ENCODE measurements around the gene TBC1D22B.

Gene TBC1D22B

DNA sequence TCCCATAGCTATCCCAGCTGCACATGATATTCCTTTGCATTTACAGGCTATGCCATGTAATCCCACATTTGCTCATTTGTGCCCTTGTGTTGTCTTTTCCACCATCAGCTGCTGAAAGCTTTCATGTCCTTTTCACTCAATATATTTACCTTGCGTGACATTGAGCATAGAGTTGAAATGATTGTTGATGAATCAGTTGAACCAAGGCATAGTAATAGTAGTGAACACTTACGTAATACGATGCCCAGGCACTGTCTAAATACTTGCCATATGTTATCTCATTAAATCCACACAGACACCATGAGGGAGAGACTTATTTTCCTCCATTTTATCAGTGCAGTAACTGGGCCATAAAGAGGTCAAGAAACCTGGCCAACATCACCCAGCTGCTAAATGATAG is 109.3 kb downstream of the TBC1D22B start:
- ChIA-PET CTCF (interaction anchor here (0.6 to 3.1 kb wide), 9 partner anchors 11 to 1041 kb away, joined by 3 to 22 read pairs (median 4); no protein-coding TSS in a partner anchor), POLR2A (no interaction called here)
- H3K4me3 ChIP-seq (ENCODE audit: low read depth, low read length): no peak overlapping the region
- H3K4me1 ChIP-seq (ENCODE audit: control insufficient read depth, insufficient read depth, low read length): peaks cover 10% of the 10 kb centered on the region
- peaks cover 18 to 77% of the 10 kb centered on the region in 2 experiments for H3K36me3 ChIP-seq (ENCODE audit: control insufficient read depth in 2 of 2, insufficient read depth in 1 of 2, low read length in 2 of 2)
- TF ChIP-seq, protein P1, sequence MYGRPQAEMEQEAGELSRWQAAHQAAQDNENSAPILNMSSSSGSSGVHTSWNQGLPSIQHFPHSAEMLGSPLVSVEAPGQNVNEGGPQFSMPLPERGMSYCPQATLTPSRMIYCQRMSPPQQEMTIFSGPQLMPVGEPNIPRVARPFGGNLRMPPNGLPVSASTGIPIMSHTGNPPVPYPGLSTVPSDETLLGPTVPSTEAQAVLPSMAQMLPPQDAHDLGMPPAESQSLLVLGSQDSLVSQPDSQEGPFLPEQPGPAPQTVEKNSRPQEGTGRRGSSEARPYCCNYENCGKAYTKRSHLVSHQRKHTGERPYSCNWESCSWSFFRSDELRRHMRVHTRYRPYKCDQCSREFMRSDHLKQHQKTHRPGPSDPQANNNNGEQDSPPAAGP (tag by site-specific recombination; IDR thresholded peaks at IDR 0.05): no peak
- TF ChIP-seq ZBTB17 (tag by site-specific recombination; IDR thresholded peaks at IDR 0.05) (no peak), KLF1 (tag by site-specific recombination; IDR thresholded peaks at IDR 0.05) (no peak), FEZF1 (tag by site-specific recombination; IDR thresholded peaks at IDR 0.05) (peak; percentile 26; the same call in 1 of the 2 replicates), PRDM1 (tag by site-specific recombination; IDR thresholded peaks at IDR 0.05) (no peak), ZNF513 (tag by site-specific recombination; IDR thresholded peaks at IDR 0.05) (no peak), SP2 (tag by site-specific recombination; IDR thresholded peaks at IDR 0.05) (no peak)
- no peaks in the 10 kb centered on the region for H3K9me3 ChIP-seq (ENCODE audit: control insufficient read depth, insufficient read depth, low read depth, low read length)
- no peak overlapping the region for H3K27ac ChIP-seq (ENCODE audit: extremely low read depth, low read depth, low read length)

DNA sequence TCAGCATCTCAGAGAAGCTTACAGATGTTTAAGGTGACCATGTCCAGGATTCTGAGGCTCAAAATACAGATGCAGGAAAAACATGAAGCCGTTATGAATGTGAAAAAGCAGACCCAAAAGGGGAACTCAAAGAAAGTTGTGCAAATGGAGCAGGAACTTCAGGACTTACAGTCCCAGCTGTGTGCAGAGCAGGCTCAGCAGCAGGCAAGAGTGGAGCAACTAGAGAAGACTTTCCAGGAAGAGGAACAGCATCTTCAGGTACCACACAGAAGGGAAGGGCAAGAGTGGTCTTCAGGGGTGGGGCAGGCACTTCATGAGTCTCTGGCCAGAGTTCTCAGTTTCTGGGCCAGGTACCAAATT is 111.4 kb downstream of the TBC1D22B start:
- Histone ChIP-seq H3K9me3 (ENCODE audit: control insufficient read depth, insufficient read depth, low read depth, low read length) (no peaks in the 10 kb centered on the region), H3K27ac (ENCODE audit: extremely low read depth, low read depth, low read length) (no peak overlapping the region), H3K36me3 (ENCODE audit: control insufficient read depth in 2 of 2, insufficient read depth in 1 of 2, low read length in 2 of 2) (peaks cover 26 to 76% of the 10 kb centered on the region in 2 experiments), H3K4me1 (ENCODE audit: control insufficient read depth, insufficient read depth, low read length) (no peaks in the 10 kb centered on the region; the same call in 1 of the 2 replicates), H3K4me3 (ENCODE audit: low read depth, low read length) (no peak overlapping the region)
- CTCF ChIA-PET: interaction anchor here (1.2 to 1.3 kb wide), 2 partner anchors 8 to 13 kb away, joined by 4 to 7 read pairs; no protein-coding TSS in a partner anchor
- POLR2A ChIA-PET: no interaction called here
- no peak for TF ChIP-seq ZNF621 (tag by site-specific recombination; IDR thresholded peaks at IDR 0.05)
- no peak for TF ChIP-seq ZBTB48 (tag by site-specific recombination; IDR thresholded peaks at IDR 0.05)
- no peak for TF ChIP-seq ZNF10 (tag by site-specific recombination; IDR thresholded peaks at IDR 0.05)
- TF ChIP-seq ZFP41 (tag by site-specific recombination; IDR thresholded peaks at IDR 0.05; ENCODE audit: borderline replicate concordance): no peak
- TF ChIP-seq ZNF2 (tag by site-specific recombination; IDR thresholded peaks at IDR 0.05): no peak
- no peak for TF ChIP-seq ZNF138 (tag by site-specific recombination; IDR thresholded peaks at IDR 0.05; ENCODE audit: borderline replicate concordance)
- TF ChIP-seq OSR2 (tag by site-specific recombination; IDR thresholded peaks at IDR 0.05): no peak
- no peak for TF ChIP-seq ZNF48 (tag by site-specific recombination; IDR thresholded peaks at IDR 0.05)
- no peak for TF ChIP-seq ZNF133 (tag by site-specific recombination; IDR thresholded peaks at IDR 0.05)
- no peak for TF ChIP-seq ZNF768 (tag by site-specific recombination; IDR thresholded peaks at IDR 0.05)
- TF ChIP-seq ZNF677 (tag by site-specific recombination; IDR thresholded peaks at IDR 0.05): no peak
- no peak for TF ChIP-seq ZNF416 (tag by site-specific recombination; IDR thresholded peaks at IDR 0.05)

DNA sequence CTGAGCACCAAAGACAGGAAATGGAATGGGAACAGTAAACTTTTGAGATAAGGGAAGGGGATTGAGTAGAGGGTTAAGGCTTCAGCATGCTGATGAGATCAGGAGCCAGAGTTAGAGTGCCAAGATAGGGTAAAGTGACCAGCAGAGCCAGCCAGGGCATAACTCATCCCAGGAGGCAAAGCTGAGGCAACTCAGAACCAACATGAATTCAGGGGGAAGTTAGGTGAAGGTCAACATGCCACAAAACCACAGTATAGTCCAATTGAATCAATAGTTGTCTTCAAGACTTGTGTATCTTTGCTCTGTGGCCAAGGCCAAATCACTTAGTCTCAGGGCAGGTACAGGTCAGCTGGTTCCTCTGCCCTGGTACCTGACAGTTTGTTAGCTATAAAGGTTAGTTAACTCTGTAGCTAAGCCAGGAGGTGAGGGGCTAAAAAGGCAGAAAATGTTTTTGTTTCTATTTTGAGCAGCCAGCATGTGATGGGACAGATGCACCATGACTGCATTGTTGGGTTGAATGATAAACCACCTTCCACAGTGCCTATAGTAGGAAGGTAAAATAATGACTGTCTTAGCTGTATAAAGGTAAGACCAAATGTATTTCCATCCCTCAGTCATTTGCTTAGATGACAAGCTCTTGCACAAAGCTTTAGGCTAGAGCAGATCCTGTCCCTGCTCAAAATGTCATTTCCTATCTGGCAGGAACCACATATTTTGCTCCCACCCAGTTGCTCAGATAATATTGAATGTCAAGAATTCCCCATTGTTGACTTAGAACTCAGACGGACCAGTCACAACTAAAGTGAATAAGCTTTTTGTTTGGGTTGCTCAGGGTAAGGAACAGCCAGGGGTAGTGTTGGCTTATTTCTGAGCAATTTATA is 112.0 kb downstream of the TBC1D22B start:
- no peaks in the 10 kb centered on the region for H3K9me3 ChIP-seq (ENCODE audit: control insufficient read depth, insufficient read depth, low read depth, low read length)
- H3K36me3 ChIP-seq (ENCODE audit: control insufficient read depth in 2 of 2, insufficient read depth in 1 of 2, low read length in 2 of 2): peaks cover 26 to 77% of the 10 kb centered on the region in 2 experiments
- TF ChIP-seq, protein P2, sequence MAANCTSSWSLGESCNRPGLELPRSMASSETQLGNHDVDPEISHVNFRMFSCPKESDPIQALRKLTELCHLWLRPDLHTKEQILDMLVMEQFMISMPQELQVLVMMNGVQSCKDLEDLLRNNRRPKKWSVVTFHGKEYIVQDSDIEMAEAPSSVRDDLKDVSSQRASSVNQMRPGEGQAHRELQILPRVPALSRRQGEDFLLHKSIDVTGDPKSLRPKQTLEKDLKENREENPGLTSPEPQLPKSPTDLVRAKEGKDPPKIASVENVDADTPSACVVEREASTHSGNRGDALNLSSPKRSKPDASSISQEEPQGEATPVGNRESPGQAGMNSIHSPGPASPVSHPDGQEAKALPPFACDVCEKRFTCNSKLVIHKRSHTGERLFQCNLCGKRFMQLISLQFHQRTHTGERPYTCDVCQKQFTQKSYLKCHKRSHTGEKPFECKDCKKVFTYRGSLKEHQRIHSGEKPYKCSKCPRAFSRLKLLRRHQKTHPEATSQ (tag by site-specific recombination; IDR thresholded peaks at IDR 0.05): no peak
- no peak for TF ChIP-seq GLI2 (tag by site-specific recombination; IDR thresholded peaks at IDR 0.05; ENCODE audit: borderline replicate concordance, low read depth)
- no peak for TF ChIP-seq ZNF155 (tag by site-specific recombination; IDR thresholded peaks at IDR 0.05)
- TF ChIP-seq YY2 (tag by site-specific recombination; IDR thresholded peaks at IDR 0.05): no peak
- TF ChIP-seq, protein P3, sequence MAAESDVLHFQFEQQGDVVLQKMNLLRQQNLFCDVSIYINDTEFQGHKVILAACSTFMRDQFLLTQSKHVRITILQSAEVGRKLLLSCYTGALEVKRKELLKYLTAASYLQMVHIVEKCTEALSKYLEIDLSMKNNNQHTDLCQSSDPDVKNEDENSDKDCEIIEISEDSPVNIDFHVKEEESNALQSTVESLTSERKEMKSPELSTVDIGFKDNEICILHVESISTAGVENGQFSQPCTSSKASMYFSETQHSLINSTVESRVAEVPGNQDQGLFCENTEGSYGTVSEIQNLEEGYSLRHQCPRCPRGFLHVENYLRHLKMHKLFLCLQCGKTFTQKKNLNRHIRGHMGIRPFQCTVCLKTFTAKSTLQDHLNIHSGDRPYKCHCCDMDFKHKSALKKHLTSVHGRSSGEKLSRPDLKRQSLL (tag by site-specific recombination; IDR thresholded peaks at IDR 0.05): no peak
- no peak for TF ChIP-seq KLF9 (tag by site-specific recombination; IDR thresholded peaks at IDR 0.05; ENCODE audit: low read depth)
- no peak for TF ChIP-seq ZNF223 (tag by site-specific recombination; IDR thresholded peaks at IDR 0.05)
- no peak for TF ChIP-seq KLF16 (tag by site-specific recombination; IDR thresholded peaks at IDR 0.05)
- no peak for TF ChIP-seq ZNF548 (tag by site-specific recombination; IDR thresholded peaks at IDR 0.05)
- H3K4me1 ChIP-seq (ENCODE audit: control insufficient read depth, insufficient read depth, low read length): no peaks in the 10 kb centered on the region; the same call in 1 of the 2 replicates
- H3K27ac ChIP-seq (ENCODE audit: extremely low read depth, low read depth, low read length): no peak overlapping the region
- ChIA-PET CTCF (interaction anchor here (0.6 to 1.4 kb wide), 6 partner anchors 10 to 477 kb away, joined by 3 to 7 read pairs (median 3); no protein-coding TSS in a partner anchor), POLR2A (interaction anchor here (1.3 kb wide), 1 partner anchor 15 kb away, joined by 6 read pairs; the partner anchor contains the start of gene RNF8)
- no peak overlapping the region for H3K4me3 ChIP-seq (ENCODE audit: low read depth, low read length)

Measured in HEK293 (cell line).